Stimulated activated CD8-positive, alpha-beta memory T cell treated with anti-CD3 and anti-CD28 coated beads, Interleukin-12 subunit alpha, Interleukin-12 subunit beta, amount 100 ng/mL, for 4 hours (primary cell): Measurements from ENCODE around the gene AK2.
A peak's percentile ranks its signal among the peaks of the same experiment; 100 is the strongest.
"Not testable (repeated sequence)": the region's sequence is repeated elsewhere in the genome, so short reads cannot be mapped to it uniquely, and the experiment has no call there.

Experiments used
- DNase-seq: peaks from one replicate; pipeline ENCODE4 v3.0.0-alpha.2; 2020; ENCODE audit warnings: low read depth

Gene AK2

DNA sequence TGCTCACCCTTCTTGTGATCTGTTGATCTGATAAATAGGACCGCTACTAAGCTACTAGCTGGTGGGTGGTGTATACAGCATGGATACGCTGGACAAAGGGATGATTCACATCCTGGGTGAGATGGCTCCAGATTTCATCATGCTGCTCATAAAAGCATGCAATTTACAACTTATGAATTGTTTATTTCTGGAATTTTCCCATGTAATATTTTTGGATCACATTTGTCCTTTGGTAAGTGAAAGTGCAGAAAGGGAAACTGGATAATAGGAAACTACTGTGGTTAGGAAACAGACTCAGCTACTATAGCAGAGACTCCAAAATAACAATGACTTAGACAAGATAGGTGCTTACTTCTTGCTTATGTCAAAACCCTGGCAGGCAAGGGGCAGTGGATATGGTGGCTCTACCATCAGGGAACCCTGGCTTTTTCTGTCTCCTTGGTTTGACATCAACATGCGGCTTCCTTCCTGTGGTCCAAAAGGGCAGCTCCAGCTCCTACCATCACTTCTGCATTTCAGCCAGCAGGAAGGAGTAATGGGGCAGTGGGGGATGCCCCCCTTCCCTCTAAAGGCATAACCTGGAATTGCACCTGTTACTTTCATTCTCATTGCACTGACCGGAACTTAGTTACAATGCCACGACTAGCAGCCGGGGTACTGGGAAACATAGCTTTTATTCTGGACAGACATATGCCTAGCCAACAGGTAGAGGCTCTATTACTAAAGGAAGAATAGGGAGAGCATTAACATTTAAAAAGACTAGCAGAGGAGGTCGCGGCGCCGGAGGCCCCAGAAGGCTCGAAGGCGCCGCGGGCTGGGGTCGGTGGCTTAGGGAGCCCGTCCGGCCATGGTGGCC, 13.8 kb upstream of the AK2 start:
- no peak for DNase-seq

DNA sequence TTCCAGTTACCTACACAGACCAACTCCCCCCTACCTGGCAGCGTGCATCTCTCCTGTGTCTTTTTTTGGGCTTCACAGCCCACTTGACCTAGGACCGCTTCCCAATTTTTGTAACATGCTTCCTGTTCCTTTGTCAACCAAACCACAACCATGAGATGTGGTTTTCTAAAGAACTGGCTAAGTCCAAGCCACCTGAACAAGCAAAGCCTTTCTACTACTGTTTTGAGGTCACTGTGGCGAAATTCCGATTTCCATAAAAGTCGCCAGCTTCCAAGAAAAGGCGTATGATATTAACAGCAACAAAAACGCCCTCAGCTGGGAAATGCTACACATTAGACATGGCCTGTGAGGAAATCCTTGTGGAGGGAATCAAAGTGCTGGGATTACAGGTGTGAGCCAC, 12.7 kb upstream of the AK2 start:
- no peak for DNase-seq

DNA sequence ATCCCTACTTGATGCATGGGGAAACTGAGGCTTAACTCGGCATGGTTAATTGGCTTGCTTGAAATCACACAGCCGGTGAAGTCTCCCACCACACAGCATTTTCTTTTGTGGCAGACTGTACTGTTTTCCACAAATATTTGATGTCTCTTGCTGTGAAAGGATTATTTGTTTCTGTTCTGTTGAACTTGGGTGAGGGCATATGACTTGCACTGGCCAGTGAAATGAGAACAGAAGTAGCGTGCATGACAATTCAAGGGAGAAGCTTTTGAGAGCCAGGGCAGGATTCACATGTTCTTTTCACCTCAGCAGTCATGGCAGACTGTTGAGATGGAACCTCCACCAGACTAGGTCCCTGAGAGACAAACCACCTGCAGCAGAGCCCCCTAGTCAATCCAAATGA, 11.7 kb upstream of the AK2 start:
- no peak for DNase-seq

DNA sequence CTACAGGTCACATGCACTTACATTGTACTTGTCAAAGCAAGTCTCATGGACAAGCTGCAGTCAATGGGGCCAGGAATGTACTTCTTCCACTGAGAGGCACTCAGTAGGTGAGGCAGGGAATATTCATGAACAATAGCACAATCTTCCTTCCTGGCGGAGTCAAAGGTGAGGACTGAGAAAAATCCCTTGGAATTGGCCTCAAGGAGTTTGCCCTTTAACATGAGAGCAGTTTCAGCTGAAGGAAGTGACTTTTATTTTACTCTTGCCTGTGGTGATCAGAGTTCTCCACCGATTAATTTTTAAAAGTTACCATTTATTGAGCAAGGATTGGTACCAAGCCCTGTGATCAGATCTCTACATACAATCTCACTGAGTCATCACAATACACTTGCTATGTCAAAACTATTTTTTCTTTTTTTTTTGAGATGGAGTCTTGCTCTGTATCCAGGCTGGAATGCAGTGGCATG, 11.2 kb upstream of the AK2 start:
- DNase-seq, result no peak

DNA sequence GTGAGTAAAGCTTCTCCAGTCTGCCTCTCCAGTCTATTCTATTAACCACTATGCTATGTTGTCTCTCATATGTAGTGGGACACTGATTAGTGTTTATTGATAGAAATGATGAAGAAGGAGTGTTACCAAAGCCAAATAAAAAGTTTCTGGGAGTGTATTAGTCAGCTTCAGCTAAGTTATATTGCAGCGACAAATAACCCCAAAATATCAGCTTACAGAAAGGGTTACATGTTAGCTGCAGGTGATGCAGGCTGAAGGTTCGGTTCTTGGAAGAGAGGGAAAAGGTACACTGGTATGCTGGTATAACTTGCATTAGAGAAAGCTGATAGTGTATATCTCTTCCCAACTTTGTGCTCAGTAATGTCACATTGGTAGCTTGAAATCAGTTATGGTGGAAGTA, 10.6 kb upstream of the AK2 start:
- DNase-seq, result no peak

DNA sequence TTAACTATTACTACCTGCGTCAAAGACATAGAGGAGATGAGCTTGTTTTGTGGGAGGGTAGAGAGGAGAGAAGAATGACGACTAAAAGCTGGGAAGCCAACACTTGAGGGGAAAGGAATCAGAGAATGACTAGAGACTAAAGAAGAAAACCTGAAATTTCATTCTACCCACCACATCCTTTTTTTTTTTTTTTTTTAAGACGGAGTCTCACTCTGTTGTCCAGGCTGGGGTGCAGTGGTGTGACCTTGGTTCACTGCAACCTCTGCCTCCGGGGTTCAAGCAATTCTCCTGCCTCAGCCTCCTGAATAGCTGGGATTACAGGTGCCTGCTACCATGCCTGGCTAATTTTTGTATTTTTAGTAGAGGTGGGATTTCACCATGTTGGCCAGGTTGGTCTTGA, 9.6 kb upstream of the AK2 start:
- not testable (repeated sequence) for DNase-seq

DNA sequence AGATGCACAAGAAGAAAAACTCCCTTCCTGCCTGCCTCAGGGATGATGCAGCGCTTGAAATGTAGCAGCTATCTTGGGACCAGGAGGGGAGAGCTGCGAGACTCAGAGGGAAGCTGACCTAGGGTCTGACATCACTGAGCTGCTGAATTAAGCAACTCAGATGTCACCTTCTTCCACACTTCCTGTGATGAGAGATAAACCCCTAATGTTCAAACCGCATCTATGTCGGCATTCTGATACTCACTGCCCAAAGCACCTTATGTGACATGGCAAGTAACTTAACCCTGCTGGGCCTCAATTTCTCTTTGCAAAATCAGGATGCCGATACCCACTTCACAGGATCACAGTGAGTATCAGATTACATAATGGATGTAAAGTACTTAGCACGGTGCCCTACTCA, 9.1 kb upstream of the AK2 start:
- DNase-seq, result no peak

DNA sequence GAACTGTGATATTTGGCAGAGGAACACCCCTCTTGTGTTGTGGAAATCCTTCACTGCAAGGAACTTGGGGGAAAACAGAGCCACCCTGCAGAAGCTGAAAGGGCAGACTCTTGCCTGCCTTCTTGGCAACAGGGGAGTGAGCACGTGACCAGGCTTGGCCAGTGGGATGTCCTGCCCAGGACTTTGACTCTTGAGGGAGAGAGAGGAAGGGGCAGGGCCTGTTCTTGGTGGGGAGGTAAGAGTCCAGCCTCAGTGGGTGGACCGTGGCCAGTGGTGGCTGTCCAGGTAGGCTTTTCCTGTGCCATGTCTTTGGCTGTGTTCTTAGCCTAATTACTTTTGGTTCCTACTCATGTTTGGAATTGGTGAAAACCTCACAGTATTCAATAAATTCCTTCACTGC, 8.6 kb upstream of the AK2 start:
- no peak for DNase-seq

DNA sequence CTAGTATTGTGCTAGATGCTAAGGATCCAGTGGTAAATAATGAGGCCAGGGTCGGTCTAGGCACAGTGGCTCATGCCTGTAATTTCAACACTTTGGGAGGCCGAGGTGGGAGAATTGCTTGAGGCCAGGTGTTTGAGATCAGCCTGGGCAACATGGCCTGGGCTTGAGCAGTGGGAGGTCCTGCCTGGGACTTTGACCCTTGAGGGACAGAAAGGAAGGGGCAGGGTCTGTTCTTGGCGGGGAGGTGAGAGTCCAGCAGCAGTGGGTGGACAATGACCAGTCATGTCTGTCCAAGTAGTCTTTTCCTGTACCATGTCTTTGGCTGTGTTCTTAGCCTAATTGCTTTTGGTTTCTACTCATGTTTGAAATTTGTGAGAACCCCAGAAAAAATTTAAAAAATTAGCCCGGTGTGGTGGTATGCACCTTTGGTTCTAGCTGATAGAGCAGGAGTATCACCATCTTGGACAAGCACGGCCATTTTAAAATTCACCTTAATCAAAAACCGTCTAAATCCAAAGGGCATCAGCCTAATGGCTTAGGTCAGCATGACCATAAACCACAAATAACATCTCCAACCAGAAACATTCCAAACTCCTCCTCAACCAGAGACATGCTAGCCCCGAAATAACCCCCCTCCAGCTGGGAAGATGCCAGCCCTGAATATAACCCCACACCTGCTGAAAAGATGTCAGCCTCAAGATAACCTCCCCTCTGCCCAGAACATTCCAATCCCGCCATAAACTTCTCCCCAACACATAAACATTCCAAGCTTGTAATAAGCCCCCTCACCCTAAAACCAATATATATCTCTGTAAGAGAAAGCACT, 6.8 kb upstream of the AK2 start:
- no peak for DNase-seq

DNA sequence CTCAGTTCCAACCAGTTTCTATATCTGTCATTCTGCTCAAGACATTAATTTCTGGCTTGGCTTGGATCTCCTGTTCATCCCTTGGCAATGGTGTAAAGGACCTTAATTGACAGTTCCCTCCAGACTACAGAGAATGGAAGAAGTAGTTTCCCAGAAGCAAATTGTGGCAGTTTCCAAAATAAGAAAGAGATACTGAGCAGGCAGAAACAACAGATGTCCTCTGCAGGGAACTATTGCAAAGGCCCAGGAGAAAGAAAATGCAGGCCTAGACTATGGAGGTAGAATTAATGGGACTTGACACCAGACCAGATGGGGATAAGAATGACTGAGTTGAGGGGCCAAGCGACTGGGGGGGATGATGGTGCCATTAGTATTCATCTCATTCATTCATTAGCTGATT, 6.1 kb upstream of the AK2 start:
- DNase-seq, result no peak

DNA sequence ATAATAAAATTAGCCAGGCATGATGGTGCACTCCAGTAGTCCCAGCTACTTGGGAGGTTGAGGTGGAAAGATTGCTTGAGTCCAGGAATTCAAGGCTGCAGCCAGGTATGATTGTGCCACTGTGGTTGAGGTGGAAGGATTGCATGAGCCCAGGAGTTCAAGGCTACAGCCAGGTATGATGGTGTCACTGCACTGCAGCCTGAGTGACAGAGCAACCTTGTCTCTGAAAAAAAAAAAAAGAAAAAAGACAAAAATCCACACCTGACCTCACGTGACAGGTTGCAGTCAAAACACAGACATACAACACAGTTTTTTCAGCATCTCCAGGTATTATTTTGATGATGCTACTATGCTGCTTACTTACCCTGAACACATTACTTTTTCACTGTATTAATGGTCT, 4.3 kb upstream of the AK2 start:
- DNase-seq, result no peak

DNA sequence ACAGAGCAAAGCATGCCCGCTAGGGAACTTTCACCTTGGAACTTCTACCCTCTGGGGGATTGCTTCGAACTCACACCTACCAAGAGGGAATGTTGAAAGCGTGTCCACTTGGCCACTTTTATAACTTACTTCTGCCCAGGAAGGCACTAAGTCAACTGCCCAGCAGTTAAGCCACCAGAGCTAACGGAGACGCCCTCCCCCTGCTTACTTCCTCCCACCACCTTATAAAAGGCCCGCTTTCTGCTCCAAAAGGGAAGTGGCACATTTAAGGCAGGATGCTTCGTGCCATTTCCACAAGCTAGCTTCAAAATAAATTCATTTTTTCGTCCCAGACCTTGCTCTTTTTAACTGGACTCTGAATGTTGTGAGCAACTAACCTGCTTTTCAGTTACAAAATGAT, 3.2 kb upstream of the AK2 start:
- DNase-seq, result no peak

DNA sequence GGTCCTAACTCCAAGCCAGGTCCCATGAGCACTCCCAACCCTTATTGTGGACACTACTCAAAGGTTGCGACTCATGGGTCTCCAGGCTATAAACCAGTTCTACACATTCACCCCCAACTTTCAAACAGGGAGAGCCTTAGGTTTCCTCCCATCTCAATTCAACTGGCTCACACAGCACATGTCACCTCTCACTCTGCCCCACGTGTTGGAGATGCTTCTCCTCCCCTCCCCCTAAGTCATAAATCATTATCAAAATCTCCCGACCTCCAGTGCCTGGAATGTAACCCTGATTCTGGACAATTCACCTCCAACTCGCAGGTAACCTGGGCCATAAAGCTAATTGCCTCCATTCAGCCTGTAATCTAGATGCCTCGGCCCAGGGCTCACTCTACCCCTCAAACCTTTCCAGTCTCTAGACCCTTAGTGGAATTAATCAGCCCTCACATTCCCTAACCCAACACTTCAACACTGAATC, 595 bp downstream of the AK2 start:
- DNase-seq, result no peak

DNA sequence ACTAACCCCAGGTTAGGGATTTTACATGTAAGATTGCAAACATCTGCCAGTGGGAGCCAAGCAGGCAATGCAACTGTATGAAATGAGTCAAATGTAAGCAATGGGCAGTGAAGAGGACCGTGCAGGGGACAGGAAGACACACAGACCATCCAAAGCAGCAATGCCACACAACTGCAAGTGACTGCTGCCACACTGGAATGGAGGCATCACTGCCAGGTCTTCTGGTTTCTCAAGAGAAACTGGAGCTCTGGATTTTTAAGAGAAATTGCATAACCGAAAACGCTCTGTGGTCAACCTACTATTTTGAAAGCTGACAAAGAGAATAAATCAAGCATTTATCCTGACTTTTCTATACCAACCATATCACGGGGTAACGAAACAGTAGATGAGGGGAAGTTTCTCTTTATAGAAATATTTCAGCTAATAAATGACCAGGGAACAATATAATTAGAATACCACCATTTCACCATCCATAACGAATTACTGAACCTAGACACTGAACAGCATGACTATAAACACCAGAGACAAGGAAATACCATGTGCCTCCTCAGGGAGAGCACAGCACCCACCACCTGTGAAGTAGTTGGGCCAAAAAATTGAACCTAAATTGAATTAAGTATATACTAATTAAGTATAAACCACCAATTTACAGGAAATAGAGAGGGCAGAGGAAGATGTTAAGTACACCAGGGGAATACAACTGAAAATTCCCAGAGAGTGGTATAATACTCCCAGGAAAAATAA, 4.4 kb downstream of the AK2 start:
- DNase-seq, result no peak

DNA sequence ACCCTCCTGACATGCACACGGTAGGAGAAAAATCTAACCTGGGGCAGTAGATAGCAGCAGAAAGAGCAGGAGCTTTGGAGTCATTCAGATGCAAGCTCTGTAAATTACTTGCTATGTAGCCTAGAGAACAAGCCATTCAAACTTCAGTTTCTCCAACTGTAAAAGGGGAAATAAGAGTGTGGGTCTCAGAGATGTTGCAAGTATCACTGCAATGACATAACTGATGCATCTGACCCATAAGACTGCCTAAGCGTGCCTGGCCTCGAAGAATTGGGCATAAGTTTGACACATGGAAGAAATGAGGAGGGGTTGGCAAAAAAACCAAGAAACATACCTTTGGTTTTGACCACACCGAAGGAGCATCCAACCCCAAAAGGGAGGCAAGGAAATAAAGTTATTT, 5.2 kb downstream of the AK2 start:
- no peak for DNase-seq

DNA sequence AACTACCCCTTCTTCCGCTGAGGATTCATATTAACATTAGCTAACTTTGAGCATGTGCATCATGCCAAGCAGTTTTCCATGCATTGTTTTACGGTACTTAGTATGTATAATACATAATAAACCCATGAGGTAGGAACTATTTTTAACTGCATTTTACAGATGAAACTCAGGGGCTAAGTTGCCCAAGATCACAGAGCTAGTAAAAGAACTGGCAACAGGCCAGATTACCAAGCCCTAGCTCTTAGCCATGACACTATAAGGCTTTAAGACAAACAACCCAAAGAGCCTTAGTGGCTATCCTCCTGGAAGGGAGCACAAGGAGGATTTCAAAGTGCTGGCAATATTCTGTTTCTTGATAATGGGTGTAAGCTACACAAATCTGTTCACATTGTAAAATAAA, 6.1 kb downstream of the AK2 start:
- no peak for DNase-seq

DNA sequence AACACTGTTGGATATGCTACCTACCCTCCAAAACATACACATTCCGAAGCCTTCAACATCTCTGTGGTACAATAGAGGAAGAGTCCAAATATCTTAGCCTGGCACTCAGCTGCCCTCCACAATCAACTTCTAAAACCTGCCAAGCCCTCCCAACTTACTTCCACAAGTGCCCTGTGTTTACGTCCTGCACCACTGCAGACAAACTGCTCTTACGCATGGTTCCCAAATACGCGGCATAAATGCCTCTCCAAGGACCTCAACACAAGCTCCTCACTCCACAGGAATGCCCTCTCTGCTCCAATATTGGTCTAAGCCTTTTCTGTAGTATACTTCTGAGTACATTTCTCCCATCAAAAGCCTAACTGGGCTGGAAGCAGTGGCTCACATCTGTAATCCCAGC, 6.8 kb downstream of the AK2 start:
- no peak for DNase-seq

DNA sequence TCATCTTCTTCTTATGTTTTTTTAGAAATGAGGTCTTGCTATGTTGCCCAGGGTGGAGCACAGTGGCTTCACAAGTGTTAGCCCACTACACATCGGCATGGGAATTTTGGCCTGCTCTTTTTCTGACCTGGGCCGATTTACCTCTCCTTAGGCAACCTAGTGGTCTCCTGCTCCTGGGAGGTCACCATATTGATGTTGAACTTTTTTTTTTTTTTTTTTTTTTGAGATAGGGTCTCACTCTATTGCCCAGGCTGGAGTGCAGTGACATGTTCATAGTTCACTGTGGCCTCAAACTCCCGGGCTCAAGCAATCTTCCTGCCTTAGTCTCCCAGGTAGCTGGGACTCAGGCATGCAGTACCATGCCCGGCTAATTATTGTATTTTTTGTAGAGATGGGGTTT, 7.5 kb downstream of the AK2 start:
- DNase-seq, result no peak

DNA sequence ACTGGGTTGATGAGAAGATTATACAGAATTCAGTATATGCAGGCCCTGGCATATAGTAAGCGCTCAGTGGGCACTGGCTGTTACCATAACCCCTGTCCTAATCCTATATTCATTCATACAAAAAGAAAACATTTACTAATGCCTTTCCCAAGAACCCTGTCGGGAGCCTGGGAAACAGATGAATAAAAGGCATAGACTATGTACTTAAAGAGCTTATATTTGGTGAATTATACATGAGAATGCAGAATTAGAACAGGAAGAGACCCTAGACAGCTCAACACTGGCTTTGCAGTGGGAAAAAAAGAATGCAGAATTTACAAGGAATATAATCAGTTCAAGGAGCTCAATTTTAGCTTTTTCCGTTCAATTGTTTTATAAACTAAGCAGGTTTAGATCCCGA, 10.9 kb downstream of the AK2 start:
- no peak for DNase-seq

DNA sequence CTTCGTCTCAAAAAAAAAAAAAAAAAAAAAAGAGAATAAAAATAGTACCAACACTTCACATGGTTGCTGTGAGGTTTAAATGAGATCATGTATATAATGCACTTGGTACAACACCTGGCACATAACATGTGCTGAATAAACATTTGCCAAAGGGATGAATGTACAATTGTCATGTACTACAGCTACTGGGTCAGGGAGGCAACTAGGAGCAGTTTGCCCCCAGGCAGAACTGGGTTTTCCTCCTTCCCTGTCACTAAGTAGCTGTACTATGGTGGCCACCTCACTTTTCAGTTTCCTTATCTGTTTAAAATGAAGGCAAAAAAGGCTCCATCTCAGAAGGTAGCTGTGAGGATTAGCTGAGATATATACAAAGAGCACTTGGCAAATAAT, 11.5 kb downstream of the AK2 start:
- no peak for DNase-seq

DNA sequence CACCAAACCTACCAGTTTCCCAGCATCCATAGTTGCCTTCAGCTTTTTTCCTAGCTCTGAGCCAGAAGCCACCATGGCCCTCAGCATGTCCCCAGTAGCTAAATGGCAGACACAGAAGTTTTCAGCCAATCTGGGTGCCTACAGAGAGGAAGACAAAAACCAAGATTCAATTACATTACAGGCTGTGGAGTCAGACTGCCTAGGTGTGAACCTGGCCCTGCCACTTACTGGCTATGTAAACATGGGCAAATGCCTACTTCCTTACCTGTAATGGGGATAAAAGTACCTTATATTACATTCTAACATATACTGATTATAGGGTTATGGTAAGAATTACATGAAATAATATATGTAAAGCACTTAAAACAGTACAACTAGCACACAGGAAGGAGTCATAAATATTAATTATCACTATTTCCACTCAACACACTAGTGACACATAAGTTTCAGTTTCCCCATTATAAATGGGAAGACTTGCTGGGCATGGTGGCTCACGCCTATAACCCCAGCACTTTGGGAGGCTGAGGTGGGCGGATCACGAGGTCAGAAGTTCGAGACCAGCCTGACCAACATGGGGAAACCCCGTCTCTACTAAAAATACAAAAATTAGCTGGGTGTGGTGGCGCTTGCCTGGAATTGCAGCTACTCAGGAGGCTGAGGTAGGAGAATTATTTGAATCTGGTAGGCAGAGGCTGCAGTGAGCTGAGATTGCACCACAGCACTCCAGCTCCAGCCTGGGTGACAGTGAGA, 12.1 kb downstream of the AK2 start:
- DNase-seq, result peak; percentile 23

DNA sequence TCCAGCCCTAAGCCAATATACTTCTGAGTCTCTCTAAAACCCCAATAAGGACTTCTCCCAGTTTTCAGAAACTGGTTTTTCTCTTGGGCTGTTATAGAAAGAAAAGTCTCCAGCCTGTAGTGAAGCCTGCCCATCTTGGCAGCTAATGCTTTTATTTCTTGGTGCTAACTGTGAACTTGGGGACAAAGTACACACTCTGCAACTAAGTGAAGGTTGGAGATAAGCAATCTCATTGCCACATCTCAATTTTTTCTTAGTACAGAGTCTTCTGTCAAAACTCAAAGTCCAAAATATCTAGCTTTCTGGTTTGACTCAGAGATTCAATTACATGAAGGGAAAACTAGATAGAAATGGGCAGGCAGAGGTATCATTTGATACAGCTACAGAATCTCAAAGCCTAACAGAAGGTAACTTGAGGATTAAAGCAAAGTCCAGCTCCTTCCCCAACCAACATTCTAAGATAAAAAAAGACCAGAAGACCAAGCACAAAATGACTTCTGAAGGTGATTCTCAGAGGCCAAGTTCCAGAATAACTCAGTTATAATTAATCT, 14.0 kb downstream of the AK2 start:
- no peak for DNase-seq
